ENCODE data around the gene CCDC57.
A peak's percentile ranks its signal among the peaks of the same experiment; 100 is the strongest.

Gene CCDC57

DNA sequence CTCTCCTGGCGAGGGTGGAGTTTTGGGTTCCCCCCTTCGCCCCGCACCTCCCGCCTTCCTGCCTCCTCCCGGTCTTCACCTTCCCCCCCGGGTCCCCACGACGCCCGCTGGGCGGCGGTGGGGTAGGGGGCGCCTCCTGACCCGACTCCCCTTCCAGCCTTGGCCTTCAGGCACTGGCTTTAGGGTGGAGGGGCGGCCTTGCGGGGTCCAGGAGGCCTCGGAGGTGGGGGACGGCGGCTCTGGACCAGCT is 18.6 kb upstream of the CCDC57 start:
- ChIA-PET POLR2A (ENCODE audit: low non-redundant PET) (no interaction called here), CTCF (interaction anchor here (1.2 to 1.7 kb wide), 2 partner anchors 10 to 12 kb away, joined by 4 read pairs; no protein-coding TSS in a partner anchor)
- peak overlapping the region; percentile 99 for H3K27ac ChIP-seq
- no peak for DNase-seq (ENCODE audit: low spot score)
- TF ChIP-seq, protein P1, sequence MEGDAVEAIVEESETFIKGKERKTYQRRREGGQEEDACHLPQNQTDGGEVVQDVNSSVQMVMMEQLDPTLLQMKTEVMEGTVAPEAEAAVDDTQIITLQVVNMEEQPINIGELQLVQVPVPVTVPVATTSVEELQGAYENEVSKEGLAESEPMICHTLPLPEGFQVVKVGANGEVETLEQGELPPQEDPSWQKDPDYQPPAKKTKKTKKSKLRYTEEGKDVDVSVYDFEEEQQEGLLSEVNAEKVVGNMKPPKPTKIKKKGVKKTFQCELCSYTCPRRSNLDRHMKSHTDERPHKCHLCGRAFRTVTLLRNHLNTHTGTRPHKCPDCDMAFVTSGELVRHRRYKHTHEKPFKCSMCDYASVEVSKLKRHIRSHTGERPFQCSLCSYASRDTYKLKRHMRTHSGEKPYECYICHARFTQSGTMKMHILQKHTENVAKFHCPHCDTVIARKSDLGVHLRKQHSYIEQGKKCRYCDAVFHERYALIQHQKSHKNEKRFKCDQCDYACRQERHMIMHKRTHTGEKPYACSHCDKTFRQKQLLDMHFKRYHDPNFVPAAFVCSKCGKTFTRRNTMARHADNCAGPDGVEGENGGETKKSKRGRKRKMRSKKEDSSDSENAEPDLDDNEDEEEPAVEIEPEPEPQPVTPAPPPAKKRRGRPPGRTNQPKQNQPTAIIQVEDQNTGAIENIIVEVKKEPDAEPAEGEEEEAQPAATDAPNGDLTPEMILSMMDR (conservative IDR thresholded peaks at IDR 0.05; ENCODE audit: low read depth): no peak

DNA sequence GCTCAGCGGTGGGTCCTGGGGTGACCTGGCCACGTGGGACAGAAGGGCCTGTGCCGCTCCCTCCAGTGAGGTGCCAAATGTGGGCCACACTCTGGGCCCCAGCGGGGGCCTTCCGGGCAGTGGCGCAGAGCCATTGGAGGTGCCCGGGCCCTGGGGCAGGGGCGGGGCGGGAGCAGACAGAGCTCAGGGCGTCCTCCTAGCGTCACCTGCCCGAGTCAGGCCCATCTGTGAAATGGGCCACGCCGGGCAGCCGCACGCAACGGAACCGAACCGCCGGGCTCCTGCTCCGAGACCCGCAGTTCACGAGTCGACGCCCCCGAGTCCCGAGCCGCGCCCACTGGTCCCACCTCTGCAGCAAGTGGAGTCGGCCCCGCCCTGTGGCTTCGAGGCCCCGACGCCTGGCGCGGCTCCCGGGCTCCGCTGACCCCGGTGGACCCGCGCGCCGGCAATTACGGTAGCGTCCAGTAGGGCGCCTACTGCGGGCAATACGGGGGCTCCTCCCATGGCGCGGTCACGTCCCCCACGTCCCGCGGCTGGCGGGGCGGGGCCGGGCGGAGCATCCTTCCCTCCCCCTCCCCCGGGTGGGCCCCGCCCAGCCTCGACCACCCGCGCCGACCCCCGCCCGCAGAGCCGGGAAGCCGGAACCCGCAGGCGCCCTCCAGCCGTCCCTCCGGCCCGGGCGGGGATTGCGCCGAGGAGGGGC is 18.1 kb upstream of the CCDC57 start:
- ChIA-PET POLR2A (ENCODE audit: low non-redundant PET) (no interaction called here), CTCF (interaction anchor here (1.7 to 3.0 kb wide), 2 partner anchors 12 to 24 kb away, joined by 4 to 21 read pairs; no protein-coding TSS in a partner anchor)
- peak overlapping the region; percentile 99 for H3K27ac ChIP-seq
- DNase-seq (ENCODE audit: low spot score): no peak
- TF ChIP-seq, protein P1 (conservative IDR thresholded peaks at IDR 0.05; ENCODE audit: low read depth): peak; percentile 56; the same call in 1 of the 2 replicates

DNA sequence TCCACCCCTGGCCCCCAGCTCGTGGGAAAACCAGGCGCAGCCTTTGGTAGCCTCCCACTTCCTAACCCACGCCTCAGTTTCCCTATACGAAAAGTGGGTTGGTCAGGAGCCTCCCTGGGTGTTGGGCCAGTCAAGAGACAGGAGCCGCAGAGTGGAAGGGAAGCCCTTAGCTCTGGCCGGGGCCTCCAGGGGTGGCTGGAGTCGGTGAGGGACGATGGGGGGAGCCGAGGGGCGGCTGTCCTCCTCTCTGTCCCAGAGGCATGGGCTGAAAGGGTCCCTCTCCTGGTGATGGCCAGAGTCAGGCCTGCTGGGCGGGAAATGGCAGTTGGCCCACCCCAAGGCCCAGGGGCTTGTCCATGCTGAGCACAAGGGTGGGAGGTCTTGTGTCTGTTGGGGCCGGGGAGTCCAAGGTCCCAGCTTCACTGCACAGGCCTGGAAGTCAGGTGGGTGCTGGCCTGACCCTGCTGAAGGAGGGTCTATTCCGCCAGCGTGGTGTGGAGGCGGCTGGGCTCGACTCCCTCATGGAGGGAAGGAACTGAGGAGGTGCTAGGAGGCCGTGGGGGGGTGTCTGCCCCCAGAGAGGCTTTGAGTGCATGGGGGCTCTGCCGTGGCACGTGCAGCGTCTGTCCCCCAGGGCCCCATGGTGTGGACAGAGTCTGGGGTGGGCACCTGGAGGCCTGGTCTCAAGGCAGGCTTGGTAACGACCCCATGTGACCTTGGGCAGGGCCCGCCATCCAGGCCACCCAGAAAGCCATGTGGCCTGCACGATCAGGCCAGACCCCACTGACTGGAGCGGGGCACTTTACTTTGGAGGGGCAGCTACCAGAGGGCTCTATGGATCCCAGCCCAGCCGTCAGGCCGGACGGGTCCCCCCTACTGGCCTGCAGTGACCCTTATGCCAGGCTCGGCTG is 17.3 kb upstream of the CCDC57 start:
- peak overlapping the region; percentile 99 for H3K27ac ChIP-seq
- CTCF ChIA-PET: interaction anchor here (3.0 kb wide), 1 partner anchor 24 kb away, joined by 21 read pairs; no protein-coding TSS in a partner anchor
- no peak for DNase-seq (ENCODE audit: low spot score)
- POLR2A ChIA-PET (ENCODE audit: low non-redundant PET): interaction anchor here (1.3 to 2.0 kb wide), 3 partner anchors 9 to 63 kb away, joined by 3 to 6 read pairs (median 5); no protein-coding TSS in a partner anchor
- TF ChIP-seq, protein P1 (conservative IDR thresholded peaks at IDR 0.05; ENCODE audit: low read depth): no peak

DNA sequence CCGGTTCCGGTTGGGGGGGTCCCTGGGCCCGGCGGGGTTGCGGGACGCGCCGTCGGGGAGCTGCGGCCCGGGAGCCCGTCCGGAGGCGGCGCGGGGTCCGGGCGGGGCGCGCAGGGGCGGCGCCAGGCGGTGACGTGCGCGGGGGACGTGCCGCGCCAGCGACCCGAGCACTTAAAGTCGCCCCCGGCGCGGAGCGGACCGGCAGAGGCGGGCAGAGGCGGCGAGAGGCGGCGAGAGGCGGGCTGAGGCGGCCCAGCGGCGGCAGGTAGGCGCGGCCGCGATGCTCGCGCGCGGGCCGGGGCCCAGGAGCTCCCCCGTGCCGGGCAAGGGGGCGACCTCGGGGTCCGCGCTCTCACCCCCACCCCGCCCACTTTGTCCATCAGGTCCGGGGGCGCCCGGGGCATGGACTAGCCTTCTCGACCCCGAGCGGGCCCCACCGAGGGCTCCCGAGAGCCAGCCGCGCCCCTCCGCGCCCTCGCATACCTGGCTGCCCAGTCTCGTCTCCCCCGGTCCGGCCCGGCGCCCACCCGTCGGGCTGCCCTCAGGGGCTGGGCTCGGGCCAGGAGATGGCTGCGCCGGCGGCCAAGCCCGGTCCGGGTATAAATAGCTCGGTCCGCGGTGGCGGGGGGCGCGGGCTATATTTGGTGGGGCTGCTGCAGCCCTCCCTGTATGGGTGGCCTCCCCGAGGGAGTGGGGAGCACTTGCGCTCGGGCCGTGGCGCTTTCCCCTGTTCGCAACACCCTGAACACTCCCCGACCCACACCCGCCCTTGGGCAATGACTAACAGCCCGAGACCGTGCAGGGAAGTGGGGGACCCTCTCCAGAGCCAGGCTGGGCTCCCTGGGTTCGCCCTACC is 16.4 kb upstream of the CCDC57 start, which contains the start of gene SLC16A3:
Gene SLC16A3 (plus strand): TSS at position 201 of the 856 bp plus-strand sequence. CDS start 6,967 bp downstream, outside the sequence.
- peak within 1 kb of the TSS; percentile 99 for H3K27ac ChIP-seq
- TF ChIP-seq, protein P1 (conservative IDR thresholded peaks at IDR 0.05; ENCODE audit: low read depth): no peak
- DNase-seq (ENCODE audit: low spot score): peak; percentile 81
- CTCF ChIA-PET: interaction anchor here (0.9 to 3.0 kb wide), 2 partner anchors 23 to 39 kb away, joined by 4 to 21 read pairs; no protein-coding TSS in a partner anchor
- POLR2A ChIA-PET (ENCODE audit: low non-redundant PET): interaction anchor here (0.5 to 2.0 kb wide), 5 partner anchors 8 to 286 kb away, joined by 3 to 6 read pairs (median 3); no protein-coding TSS in a partner anchor

DNA sequence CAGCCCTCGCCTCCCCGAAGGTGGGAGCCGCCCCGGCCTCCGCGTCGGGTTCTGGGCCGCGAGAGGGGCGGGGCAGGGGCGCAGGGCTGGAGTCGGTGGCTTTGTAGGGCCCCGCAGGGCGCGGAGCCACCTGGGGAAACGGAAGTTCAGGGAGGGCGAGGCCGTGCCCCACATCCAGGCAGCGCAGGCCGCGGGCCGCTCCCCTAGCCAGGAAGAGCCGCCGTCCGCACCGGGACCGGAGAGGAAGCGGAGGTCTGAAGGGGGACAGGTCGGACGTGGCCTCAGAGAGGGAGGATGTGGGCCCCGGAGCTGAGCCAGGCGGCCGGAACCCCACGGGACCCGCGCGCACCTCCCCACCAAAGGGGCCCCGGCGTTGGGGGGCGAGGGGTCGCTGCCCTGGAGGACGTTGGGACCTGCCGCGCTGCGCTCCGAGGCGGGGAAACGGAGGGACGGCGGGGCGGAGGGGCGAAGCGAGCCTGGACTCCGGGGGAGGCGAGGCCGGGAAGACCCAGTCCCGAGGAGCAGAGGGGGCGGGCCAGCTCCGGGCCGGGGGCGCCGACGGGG is 15.7 kb upstream of the CCDC57 start:
- TF ChIP-seq, protein P1 (conservative IDR thresholded peaks at IDR 0.05; ENCODE audit: low read depth): no peak
- H3K27ac ChIP-seq: peak overlapping the region; percentile 99
- DNase-seq (ENCODE audit: low spot score): no peak
- ChIA-PET POLR2A (ENCODE audit: low non-redundant PET) (interaction anchor here (0.5 to 2.0 kb wide), 5 partner anchors 8 to 285 kb away, joined by 3 to 6 read pairs (median 3); no protein-coding TSS in a partner anchor), CTCF (interaction anchor here (0.9 to 3.0 kb wide), 2 partner anchors 22 to 39 kb away, joined by 4 to 21 read pairs; no protein-coding TSS in a partner anchor)
